PC-3 (cell line): ENCODE data around the gene CCM2L.

ENCODE experiments used
- EZH2 ChIP-seq: fragments of 300-600 bp; sonication (generic); IDR thresholded peaks from one replicate; pipeline ENCODE4 v1.6.1; 2017; ENCODE audit warnings: antibody characterized with exemption, mild to moderate bottlenecking, low read length; ENCODE audit not compliant: unreplicated experiment
- EZH2phosphoT487 ChIP-seq: fragments of 300-600 bp; sonication (generic); IDR thresholded peaks from 2 replicates; pipeline ENCODE4 v1.6.1; 2018; ENCODE audit warnings: mild to moderate bottlenecking, antibody characterized with exemption, low read length, borderline replicate concordance
- TF ChIP-seq, protein P1 (sequence below): fragments of 300-600 bp; sonication (generic); conservative IDR thresholded peaks from 2 replicates; pipeline ENCODE4 v1.5.1; 2017; ENCODE audit warnings: antibody characterized with exemption, low read depth, mild to moderate bottlenecking, low read length

- TF ChIP-seq, protein P1, sequence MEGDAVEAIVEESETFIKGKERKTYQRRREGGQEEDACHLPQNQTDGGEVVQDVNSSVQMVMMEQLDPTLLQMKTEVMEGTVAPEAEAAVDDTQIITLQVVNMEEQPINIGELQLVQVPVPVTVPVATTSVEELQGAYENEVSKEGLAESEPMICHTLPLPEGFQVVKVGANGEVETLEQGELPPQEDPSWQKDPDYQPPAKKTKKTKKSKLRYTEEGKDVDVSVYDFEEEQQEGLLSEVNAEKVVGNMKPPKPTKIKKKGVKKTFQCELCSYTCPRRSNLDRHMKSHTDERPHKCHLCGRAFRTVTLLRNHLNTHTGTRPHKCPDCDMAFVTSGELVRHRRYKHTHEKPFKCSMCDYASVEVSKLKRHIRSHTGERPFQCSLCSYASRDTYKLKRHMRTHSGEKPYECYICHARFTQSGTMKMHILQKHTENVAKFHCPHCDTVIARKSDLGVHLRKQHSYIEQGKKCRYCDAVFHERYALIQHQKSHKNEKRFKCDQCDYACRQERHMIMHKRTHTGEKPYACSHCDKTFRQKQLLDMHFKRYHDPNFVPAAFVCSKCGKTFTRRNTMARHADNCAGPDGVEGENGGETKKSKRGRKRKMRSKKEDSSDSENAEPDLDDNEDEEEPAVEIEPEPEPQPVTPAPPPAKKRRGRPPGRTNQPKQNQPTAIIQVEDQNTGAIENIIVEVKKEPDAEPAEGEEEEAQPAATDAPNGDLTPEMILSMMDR, result no peak
- TF ChIP-seq EZH2 (no peak), EZH2phosphoT487 (no peak)
Observed at GRCh38 chr20:31972471-31973021, 37.7 kb upstream of the CCM2L start.
